Stimulated activated CD8-positive, alpha-beta memory T cell treated with anti-CD3 and anti-CD28 coated beads, Interleukin-2, amount 100 ng/mL, for 48 hours (primary cell): ENCODE measurements around the gene LMNA.

Experiments
- DNase-seq, 2 donors: peaks; one replicate each; pipeline ENCODE4 v3.0.0-alpha.2; 2020; ENCODE audit warnings: low read depth in 2 of 2

LMNA gene

DNA sequence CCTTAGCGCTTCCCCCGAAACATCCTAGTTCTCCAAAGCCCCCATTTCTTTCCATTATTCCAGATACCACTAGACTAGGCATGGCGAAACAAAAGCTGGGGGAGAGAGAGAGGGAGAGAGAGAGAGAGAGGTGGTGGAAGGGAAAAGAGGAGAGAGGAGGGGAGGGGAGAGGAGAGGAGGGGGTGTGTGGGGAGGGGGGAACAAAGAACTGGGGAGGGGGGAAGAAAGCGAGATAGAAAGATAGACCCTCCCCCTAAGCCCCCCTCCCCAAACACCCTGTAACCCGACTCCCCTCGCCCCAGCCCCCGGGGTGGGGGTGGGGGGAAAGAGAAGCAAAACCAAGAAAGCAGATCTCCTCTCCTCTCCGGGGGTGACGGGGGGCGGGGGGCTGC is 32.6 kb upstream of the LMNA start:
- DNase-seq = no peak

DNA sequence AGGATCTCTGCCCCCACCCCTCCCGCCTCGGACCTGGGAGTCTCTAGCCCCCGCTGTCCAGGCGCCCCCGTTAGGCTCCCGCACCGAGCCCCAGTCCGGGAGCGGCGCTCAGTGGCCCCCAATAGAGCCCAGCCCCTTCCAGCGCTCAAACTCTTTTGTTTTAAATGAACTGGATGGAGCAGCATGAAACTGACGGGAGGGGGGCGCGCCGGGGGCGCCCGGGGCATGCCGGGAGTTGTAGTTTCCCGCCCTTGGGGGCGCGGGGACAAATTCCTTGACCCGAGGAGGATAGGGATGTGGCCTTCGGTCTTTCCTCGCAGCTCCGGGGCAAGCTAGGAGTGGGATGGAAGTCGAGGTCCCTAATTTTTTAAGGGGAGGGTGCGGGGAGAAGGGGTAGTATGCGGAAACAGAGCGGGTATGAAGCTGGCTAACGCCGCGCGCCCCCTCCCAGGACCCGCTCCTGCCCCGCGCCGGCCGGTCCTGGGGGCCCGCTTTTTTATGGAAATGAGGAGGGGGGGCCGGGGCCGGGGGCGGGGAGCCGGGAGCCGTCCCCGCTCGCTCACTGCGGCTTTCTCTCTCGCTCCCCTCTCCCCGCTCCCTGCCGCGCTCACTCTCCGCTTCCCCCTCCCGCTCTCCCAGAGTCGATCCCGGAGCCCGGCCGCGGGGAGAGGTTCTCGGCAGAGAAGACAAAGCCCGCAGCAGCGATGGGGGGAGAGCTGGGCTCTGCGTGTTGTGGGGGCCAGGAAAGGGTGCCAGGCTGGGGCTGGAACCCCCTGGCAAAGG is 32.0 kb upstream of the LMNA start, which contains the start of gene MEX3A:
MEX3A (minus strand) TSS at position 157 of the 783 bp plus-strand sequence. CDS start 467 bp downstream, outside the sequence.
- DNase-seq = peak; percentile 48 to 50

DNA sequence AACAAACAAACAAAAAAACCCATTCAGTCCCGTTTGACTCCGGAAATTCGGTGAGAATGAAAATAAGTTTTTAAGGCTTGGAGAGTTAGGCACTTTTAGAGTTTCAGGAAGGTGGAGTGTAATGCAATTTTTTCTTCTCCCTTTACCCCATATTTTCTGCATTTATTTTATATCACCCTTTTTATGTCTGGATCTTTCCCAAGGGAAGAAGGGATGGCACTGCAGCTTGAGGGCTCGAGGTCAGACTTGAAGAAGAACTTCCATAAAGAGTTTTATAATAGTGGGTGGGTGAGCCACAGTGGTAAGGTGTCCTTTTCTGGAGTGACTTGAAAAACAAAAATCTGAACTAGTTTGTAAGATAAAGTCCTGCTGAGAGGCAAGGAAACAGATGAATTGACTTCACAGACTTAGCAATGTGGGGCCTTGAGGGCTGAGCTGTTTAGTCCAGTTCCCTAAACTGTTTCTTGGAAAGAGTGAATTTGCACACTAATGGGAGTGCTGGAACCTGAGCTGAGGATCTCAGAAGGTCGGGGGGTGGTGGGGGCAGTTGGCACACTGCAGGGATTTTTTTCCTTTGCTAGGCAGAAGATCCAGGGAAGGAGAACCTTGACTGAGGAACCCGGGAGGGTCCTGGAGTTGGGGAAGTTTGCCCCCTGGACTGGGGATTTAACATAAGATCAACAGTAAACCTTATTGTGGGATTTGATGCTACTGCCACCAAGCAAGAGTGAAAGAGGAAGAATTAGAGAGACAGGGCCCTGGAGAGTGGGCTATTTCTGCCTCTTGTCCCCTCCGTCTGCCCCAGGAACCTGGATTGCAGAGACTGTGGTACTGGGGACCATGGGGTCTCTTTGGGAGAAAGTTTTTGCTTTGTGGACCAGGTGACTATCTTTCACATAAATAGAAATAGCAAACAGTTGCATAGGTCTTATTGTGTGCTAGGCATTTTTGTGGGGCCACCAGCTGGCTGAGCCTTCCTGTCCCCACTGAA is 30.4 kb upstream of the LMNA start:
- DNase-seq = no peak

- no peak for DNase-seq
Observed at GRCh38 chr1:156086256-156086662, 28.3 kb upstream of the LMNA start.

- no peak for DNase-seq
Observed at GRCh38 chr1:156089704-156090103, 24.8 kb upstream of the LMNA start.

- no peak for DNase-seq
Observed at GRCh38 chr1:156090138-156090839, 24.2 kb upstream of the LMNA start.

GRCh38 chr1:156090840-156091188 is 23.7 kb upstream of the LMNA start:
- DNase-seq = peak; percentile 84 to 85

GRCh38 chr1:156091610-156092009 is 22.9 kb upstream of the LMNA start:
- DNase-seq = no peak

DNA sequence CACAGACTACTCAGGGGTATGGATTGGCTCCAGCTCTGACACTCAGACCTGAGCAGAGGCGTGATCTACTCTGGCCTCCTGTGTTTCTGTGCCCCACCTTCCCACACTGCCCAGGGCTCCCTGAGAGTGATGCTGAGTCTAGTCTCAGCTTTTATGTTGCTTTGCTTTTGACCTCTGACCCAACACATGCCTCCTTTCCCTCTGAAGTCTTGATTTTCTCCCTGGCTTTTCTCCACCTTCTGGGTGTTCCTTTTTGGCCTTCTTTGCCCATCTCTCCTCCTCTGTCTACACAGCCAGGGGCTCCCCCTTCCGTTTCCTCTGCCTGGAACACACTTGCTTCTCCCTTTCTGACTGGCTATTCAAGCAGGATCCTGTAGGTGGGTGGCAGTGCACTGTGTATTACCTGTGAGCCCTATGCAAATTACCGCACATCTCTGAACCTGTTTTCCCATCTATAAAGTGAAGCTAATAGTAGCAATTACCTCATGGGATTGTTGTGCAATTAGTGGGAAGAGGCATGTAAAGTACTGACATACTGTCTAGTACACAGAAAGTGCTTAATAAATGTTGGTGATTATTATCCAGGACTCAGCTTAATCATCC is 18.5 kb upstream of the LMNA start:
- DNase-seq = no peak

DNA sequence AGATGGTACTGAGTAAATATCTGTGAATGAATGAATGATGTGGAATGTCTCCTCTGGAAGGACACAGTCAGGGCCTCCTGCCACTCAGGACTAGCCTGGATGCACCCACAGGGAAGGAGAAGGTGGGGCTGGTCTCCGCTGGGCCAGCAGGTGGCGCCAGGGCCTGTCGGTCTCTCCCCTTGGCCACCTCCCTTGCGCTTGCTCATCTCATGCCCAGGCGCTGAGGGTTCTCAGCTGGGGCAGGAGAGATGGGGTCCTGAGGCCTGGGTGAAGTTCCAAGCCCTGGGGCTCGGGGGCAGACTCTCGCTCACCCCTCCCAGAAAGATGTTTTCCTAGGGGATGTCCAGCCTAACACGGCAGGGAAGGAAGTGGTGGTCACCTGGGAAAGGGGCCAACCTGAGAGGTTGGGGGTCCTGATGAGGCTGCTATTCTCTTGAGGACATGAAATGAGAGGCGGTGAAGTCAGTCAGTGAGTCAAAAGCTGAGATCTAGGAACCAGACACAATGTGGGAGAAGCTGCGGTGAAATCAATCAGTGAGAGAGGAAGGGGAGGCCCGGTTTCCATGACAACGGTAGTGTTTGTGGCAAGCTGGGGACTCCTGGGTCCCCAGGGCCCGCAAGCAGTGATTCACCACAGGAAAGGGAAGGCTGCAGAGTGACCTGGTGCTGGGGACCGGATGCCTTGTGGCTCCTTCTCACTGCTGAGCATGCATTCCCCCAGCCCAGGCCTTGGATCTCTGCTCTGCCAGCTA is 17.7 kb upstream of the LMNA start:
- peak; percentile 87 to 88 for DNase-seq

DNA sequence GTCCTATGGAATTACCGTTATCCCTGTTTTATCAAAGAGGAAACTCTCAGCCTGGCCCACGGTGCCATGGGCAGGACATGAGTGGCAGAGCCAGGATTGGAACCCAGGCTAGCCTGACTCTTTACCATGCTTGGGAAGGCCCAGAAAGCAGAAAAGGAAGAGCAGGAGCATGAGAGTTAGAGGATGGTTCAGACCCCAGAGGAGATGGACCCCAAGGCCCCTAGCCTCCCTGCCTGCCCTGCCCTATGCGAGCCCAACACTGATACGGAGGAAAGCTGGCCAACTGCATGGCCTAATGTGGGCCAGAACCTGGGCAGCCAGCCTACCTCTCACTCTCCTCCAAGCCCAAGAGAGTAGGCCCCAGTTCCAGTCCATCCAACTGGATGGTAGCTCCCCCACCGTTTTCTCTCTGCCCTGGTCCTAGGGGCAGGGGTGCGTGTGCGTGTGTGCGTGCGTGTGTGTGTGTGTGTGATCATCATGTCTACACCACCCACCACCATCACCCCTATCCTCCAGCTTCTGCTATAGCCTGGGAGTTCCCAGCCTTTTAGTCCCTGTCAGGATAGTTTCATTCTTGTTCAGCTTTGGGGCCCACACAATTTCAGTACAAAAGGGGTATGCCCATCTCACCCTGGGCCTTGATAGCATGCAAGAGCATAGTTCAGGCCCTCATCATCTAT is 16.9 kb upstream of the LMNA start:
- DNase-seq = peak in 1 of 2 donors; percentile 47

DNA sequence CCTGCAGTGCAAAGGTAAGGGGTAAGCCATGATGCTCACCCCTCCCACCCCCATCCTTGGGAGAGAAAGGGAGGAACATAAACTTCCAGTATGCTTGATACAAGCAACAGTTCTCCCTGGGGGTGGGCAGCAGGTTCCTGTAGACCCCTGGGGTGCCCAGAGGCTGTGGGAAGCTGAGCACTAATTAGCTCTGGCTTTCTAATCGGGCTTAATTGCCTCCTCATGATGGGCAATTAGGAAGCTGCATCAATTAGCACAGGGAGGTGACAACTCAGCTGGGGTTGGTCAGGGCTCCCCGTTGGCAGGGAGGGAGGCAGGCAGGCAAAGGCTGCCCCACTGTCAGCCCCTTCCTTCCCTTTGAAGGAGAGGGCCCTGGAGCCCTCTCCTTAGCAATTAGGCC is 15.7 kb upstream of the LMNA start:
- DNase-seq = no peak

- no peak for DNase-seq
Observed at GRCh38 chr1:156099282-156099681, 15.2 kb upstream of the LMNA start.

- DNase-seq = no peak
Observed at GRCh38 chr1:156100205-156100995, 14.1 kb upstream of the LMNA start.

- no peak for DNase-seq
Observed at GRCh38 chr1:156101880-156102279, 12.6 kb upstream of the LMNA start.

DNA sequence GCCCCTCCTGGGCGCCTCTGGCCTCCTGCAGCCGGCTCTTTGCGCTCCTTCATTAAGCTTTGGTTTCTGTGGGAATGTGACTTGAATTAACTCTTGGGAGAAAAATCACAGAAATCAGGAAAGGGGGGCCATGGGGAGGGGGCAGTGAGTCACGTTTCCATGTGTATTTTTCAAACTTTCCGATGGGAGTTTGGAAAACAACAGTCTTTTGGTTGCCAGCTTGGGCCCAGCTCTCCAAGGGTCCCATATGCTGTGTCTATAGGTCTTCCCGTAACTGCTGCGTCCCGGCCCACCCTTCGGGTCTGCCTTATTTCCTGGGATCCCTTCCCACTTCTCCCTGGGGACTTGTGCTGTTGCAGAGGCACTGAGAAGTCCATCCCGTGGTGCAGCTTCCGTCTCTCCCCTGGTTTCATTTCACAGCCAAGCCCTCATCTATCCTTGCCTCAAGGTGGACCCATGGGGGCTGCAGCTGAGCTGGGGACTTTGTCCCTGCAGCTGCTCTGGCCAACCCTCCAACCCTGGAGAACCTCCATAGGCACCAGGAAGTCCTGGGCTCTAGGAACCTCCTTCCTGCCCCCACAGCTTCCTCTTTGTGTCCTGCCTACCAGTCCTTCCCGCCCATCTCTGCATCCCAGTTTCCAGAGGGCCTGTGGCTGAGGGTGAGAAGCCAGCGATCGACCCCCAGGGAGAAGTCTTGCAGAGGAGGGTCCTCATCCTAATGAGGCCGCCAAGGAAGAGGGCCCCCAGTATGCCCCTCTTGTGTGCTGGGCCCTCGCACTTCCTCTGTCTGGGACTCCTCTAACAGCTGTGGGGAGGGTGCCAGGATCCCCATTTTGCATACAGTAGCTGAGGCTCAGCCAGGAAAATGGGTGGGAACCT is 11.6 kb upstream of the LMNA start:
- no peak for DNase-seq

- no peak for DNase-seq
Observed at GRCh38 chr1:156103521-156103947, 11.0 kb upstream of the LMNA start.

GRCh38 chr1:156104065-156104810 is 10.3 kb upstream of the LMNA start:
- DNase-seq = no peak
